Mucosa of rectum (tissue), 2 donors: ENCODE data around the gene ZNF813.
"Not testable (repeated sequence)": the region's sequence is repeated elsewhere in the genome, so short reads cannot be mapped to it uniquely, and the experiment has no call there.

ENCODE experiments used
- H3K27ac ChIP-seq, 2 donors: one replicate each; pipeline ENCODE4 v1.7.0; 2013; ENCODE audit warnings: inconsistent platforms in 2 of 2, low read depth in 2 of 2, low read length in 2 of 2
- H3K27me3 ChIP-seq, 2 donors: one replicate each; pipeline ENCODE4 v1.7.0; 2013; ENCODE audit warnings: low read length in 2 of 2; ENCODE audit not compliant: control insufficient read depth in 2 of 2, insufficient read depth in 2 of 2
- H3K36me3 ChIP-seq, 2 donors: one replicate each; pipeline ENCODE4 v1.7.0; 2013; ENCODE audit warnings: low read length in 2 of 2; ENCODE audit not compliant: control insufficient read depth in 2 of 2, insufficient read depth in 2 of 2
- H3K4me1 ChIP-seq, 2 donors: one replicate each; pipeline ENCODE4 v1.7.0; 2013; ENCODE audit warnings: low read length in 2 of 2, mild to moderate bottlenecking in 1 of 2; ENCODE audit not compliant: control insufficient read depth in 2 of 2, insufficient read depth in 2 of 2
- H3K4me3 ChIP-seq, 2 donors: one replicate each; pipeline ENCODE4 v1.7.0; 2013; ENCODE audit warnings: low read length in 2 of 2
- H3K9ac ChIP-seq, 2 donors: one replicate each; pipeline ENCODE4 v1.7.0; 2013; ENCODE audit warnings: low read length in 2 of 2, low read depth in 1 of 2, mild to moderate bottlenecking in 1 of 2
- H3K9me3 ChIP-seq, 2 donors: one replicate each; pipeline ENCODE4 v1.7.0; 2013; ENCODE audit warnings: low read length in 2 of 2; ENCODE audit not compliant: control insufficient read depth in 2 of 2
- donor health status: healthy.
- donor health status: Normal muscosa, but diverticular disease.

ZNF813 gene

GRCh38 chr19:53447196-53447595 lies 20.3 kb upstream of the ZNF813 start:
- Histone ChIP-seq H3K9me3 (peaks cover 14 to 18% of the 10 kb centered on the region in 2 donors), H3K36me3 (peaks cover 30 to 55% of the 10 kb centered on the region in 2 donors)
- H3K27me3 ChIP-seq, H3K4me3 ChIP-seq, H3K9ac ChIP-seq, H3K4me1 ChIP-seq, H3K27ac ChIP-seq: not testable (repeated sequence)

- Histone ChIP-seq H3K9ac (no peak overlapping the region), H3K36me3 (peaks cover 41% of the 10 kb centered on the region in 2 donors), H3K4me1 (no peaks in the 10 kb centered on the region), H3K4me3 (no peak overlapping the region), H3K27ac (no peak overlapping the region), H3K9me3 (peaks cover 49 to 53% of the 10 kb centered on the region in 2 donors), H3K27me3 (no peaks in the 10 kb centered on the region)
These were observed 11.7 kb upstream of the ZNF813 start for GRCh38 chr19:53455828-53456227.

GRCh38 chr19:53460131-53460721 lies 7.3 kb upstream of the ZNF813 start:
- H3K4me1 ChIP-seq, H3K36me3 ChIP-seq, H3K27me3 ChIP-seq, H3K27ac ChIP-seq, H3K9ac ChIP-seq, H3K4me3 ChIP-seq: not testable (repeated sequence)
- H3K9me3 ChIP-seq = peaks cover 24 to 34% of the 10 kb centered on the region in 2 donors

- H3K27ac ChIP-seq = no peak overlapping the region
- peaks cover 15 to 18% of the 10 kb centered on the region in 2 donors for H3K9me3 ChIP-seq
- no peak overlapping the region for H3K4me3 ChIP-seq
- no peaks in the 10 kb centered on the region for H3K4me1 ChIP-seq
- no peaks in the 10 kb centered on the region for H3K36me3 ChIP-seq
- no peak overlapping the region for H3K9ac ChIP-seq
- H3K27me3 ChIP-seq = no peaks in the 10 kb centered on the region
These were observed 5.7 kb upstream of the ZNF813 start for GRCh38 chr19:53461866-53462265.

DNA sequence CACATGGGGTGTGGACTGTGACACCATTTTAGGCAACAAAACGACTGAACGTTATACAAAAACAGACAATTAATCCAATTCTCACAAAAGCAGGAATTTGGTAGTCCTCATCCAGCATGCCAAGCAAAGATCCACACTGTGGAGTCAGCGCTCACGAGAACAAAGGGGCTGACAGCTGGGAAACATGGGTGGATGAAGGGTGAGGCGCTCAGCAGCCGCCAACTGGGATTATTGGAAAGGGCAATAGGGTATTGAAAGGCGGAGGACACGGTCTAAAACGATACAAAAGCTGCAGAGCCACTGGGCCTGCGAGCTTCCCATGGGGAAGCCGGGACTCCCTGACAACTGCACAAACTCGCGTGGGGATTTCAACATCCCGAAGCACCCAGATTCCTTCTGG lies 4.7 kb upstream of the ZNF813 start:
- Histone ChIP-seq H3K9ac (no peak overlapping the region), H3K9me3 (peaks cover 8% of the 10 kb centered on the region in 2 donors), H3K27me3 (no peaks in the 10 kb centered on the region), H3K4me1 (no peaks in the 10 kb centered on the region), H3K36me3 (no peaks in the 10 kb centered on the region), H3K4me3 (no peak overlapping the region), H3K27ac (no peak overlapping the region)

DNA sequence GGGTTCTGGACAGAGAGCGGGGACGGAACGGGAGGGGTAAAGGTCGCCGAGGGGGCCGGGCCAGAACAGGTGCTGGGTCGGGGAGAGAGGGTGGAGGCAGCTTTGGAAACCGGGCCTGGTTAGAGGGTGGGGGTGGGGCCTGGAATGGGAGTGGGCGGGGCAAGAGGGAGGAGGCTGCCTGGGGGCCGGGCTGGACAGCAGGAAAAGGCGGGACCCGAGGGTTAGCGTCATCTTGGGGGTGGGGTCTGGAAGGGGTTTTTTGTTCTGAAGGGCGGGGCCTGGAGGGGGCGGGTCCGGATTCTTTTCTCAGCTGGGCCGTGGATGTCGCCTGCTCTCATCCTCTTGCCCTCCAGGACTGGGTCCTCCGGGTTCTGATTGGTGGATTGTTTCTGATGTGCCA lies 4.3 kb upstream of the ZNF813 start:
- Histone ChIP-seq H3K4me3 (no peak overlapping the region), H3K27me3 (no peaks in the 10 kb centered on the region)

GRCh38 chr19:53466726-53467484 lies 628 bp upstream of the ZNF813 start:
- peaks cover 0 to 3% of the 10 kb centered on the region in 2 donors for H3K9me3 ChIP-seq
- no peaks in the 10 kb centered on the region for H3K36me3 ChIP-seq
- peak overlapping the region; percentile 88 to 93 for H3K4me3 ChIP-seq
- peak overlapping the region in 1 of 2 donors; percentile 24 for H3K9ac ChIP-seq
- H3K27me3 ChIP-seq = no peaks in the 10 kb centered on the region
- peaks cover 0 to 4% of the 10 kb centered on the region in 2 donors for H3K4me1 ChIP-seq
- no peak overlapping the region for H3K27ac ChIP-seq

More for the DNA sequence above, 4.3 kb upstream of the ZNF813 start:
- Histone ChIP-seq H3K9me3 (peaks cover 6 to 8% of the 10 kb centered on the region in 2 donors), H3K4me1 (peaks cover 0 to 1% of the 10 kb centered on the region in 2 donors), H3K9ac (no peak overlapping the region), H3K36me3 (no peaks in the 10 kb centered on the region), H3K27ac (no peak overlapping the region)

GRCh38 chr19:53468628-53469027 lies 1.1 kb downstream of the ZNF813 start:
- H3K4me3 ChIP-seq = peak overlapping the region; percentile 88 to 93
- not testable (repeated sequence) for H3K27ac ChIP-seq, H3K4me1 ChIP-seq, H3K9ac ChIP-seq, H3K27me3 ChIP-seq, H3K36me3 ChIP-seq, H3K9me3 ChIP-seq

DNA sequence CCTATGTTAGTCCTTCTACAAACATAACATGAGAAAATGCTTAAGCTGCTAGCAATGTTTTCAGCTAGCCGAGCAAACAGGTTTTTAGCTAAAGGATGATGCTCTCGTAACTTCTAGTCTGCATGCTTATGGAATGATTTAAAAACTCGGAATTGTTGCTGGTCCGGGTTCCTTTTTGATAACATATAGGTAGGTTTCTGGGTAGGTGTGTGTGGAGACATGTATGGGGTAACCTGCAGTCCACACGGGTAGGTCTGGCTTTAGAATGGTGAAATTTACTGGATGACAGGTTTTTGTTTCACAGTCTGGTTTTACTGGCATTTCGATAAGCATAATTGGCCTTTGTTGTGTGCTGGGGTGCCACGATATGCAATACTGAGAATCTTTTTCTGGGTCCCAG lies 4.4 kb downstream of the ZNF813 start:
- Histone ChIP-seq H3K9me3 (peaks cover 3 to 4% of the 10 kb centered on the region in 2 donors), H3K9ac (no peak overlapping the region), H3K27ac (no peak overlapping the region), H3K27me3 (no peaks in the 10 kb centered on the region), H3K4me3 (no peak overlapping the region), H3K4me1 (peaks cover 0 to 4% of the 10 kb centered on the region in 2 donors), H3K36me3 (peaks cover 5 to 14% of the 10 kb centered on the region in 2 donors)

GRCh38 chr19:53474832-53475231 lies 7.3 kb downstream of the ZNF813 start:
- H3K4me1 ChIP-seq, H3K9ac ChIP-seq, H3K4me3 ChIP-seq, H3K27ac ChIP-seq, H3K27me3 ChIP-seq: not testable (repeated sequence)
- H3K36me3 ChIP-seq = peaks cover 17 to 28% of the 10 kb centered on the region in 2 donors
- H3K9me3 ChIP-seq = peaks cover 3 to 17% of the 10 kb centered on the region in 2 donors
